Heart left ventricle (tissue), 16 donors: ENCODE data around the gene KCNK7. TPM values are rescaled to one million over a fixed set of nuclear protein-coding genes. Genes with fewer than 3 reads are reported as not detected.
A peak's percentile ranks its signal among the peaks of the same experiment; 100 is the strongest.

Source experiments
- ATAC-seq, 4 donors: fragments of 200-7000 bp; cut with Tn5 transposase; one replicate each; pipeline ENCODE4 v1.9.1; 2020 to 2022; ENCODE audit warnings: moderate library complexity in 4 of 4, mild to moderate bottlenecking in 3 of 4, moderate number of reproducible peaks in 1 of 4
- DNase-seq, 5 donors: peaks; one replicate each; pipeline ENCODE4 v3.0.0-alpha.2; 2020
- H3K27ac ChIP-seq, 12 donors: fragments of 200-600 bp; sonication (generic) in 4 of 12; one replicate each; pipeline versions ENCODE4 v1.5.0 to v1.8.0; 2016 to 2022; ENCODE audit warnings: mild to moderate bottlenecking in 2 of 12
- H3K27me3 ChIP-seq, 9 donors: fragments of 200-600 bp; sonication (generic) in 2 of 9; one replicate each; pipeline versions ENCODE4 v1.5.1 to v1.8.0; 2016 to 2022; ENCODE audit warnings: mild to moderate bottlenecking in 3 of 9
- H3K36me3 ChIP-seq, 9 donors: fragments of 200-600 bp; sonication (generic) in 2 of 9; one replicate each; pipeline versions ENCODE4 v1.5.0 to v1.8.0; 2018 to 2022; ENCODE audit warnings: mild to moderate bottlenecking in 2 of 9
- H3K4me1 ChIP-seq, 12 donors: fragments of 200-600 bp; sonication (generic) in 4 of 12; one replicate each; pipeline versions ENCODE4 v1.5.0 to v1.8.0; 2016 to 2022; ENCODE audit warnings: mild to moderate bottlenecking in 3 of 12
- H3K4me3 ChIP-seq, 12 donors: fragments of 200-600 bp; sonication (generic) in 4 of 12; one replicate each; pipeline versions ENCODE4 v1.5.0 to v1.8.0; 2017 to 2022; ENCODE audit warnings: mild to moderate bottlenecking in 9 of 12, moderate library complexity in 4 of 12
- H3K9me3 ChIP-seq, 12 donors: fragments of 200-600 bp; sonication (generic) in 4 of 12; one replicate each; pipeline versions ENCODE4 v1.5.0 to v1.8.0; 2016 to 2022; ENCODE audit warnings: mild to moderate bottlenecking in 1 of 12
- CTCF ChIP-seq, 12 donors: fragments of 200-600 bp; sonication (generic) in 4 of 12; IDR thresholded peaks; one replicate each; pipeline versions ENCODE4 v1.5.0 to v1.8.0; 2018 to 2022; ENCODE audit warnings: antibody characterized with exemption in 12 of 12, mild to moderate bottlenecking in 5 of 12
- POLR2A ChIP-seq, 2 donors: fragments of 450-650 bp; IDR thresholded peaks; one replicate each; pipeline ENCODE4 v1.6.1; 2017; ENCODE audit warnings: antibody characterized with exemption in 2 of 2, mild to moderate bottlenecking in 2 of 2, moderate library complexity in 2 of 2
- WGBS, 4 donors: extraction: QIAGEN DNeasy Blood & Tissue Kit in 2 of 4; methylation state at CpG; one replicate each; pipeline versions ENCODE4 v1.1.5 to v1.1.7; 2013 to 2018; 5-methylcytosine and 5-hydroxymethylcytosine counted together
- intact Hi-C, 10 donors: fragments of 100-400 bp; cut with DNase I; formaldehyde crosslinking; loops; one replicate each; pipeline versions ENCODE4 v1.11.1 to v1.14.2; 2022
- polyA plus RNA-seq, 2 donors: library from polyadenylated mRNA; stranded (reverse); fragments of 200-250 nt; gene quantifications; one replicate each; pipeline ENCODE4 v1.2.3, GENCODE V29; 2013
- total RNA-seq, 9 donors: library from RNA; depleted of rRNA in 2 of 9; stranded (reverse); fragments of >200 nt in 2 of 9; fragmentation: NEBNext Ultra II Directional in 3 of 9; extraction: Animal tissue kit (Norgen Biotek cat#: 25700) in 3 of 9; gene quantifications; one replicate each; pipeline versions ENCODE4 v1.1.0 to v1.2.4, GENCODE V29; 2016 to 2023
- donor health status: ischemic (EF 13 %, LVEDD 7.1; RV severe dilation, severe dysfunction).
- donor health status: healthy with polysubstance abuse.
- donor health status: DM: no; HTN: yes; CAD: no.
- donor health status: DM: no; HTN: no; CAD: no.
- donor health status: ischemic (EF 25% LVEDD 6.9; RV normal size, moderate dysfunction).
- donor health status: ischemic (EF 25% LVEDD 5.7; RV mildly dilated, moderate dysfunction).
- donor health status: healthy.
- donor health status: DM: yes; HTN: yes; CAD: no.
- donor health status: ischemic (EF 35%, LVEDD 5.7; RV mildly dilated, moderate dysfunction).
- donor health status: nonischemic (EF 11% LVEDD 7.7; RV severe dilation, severe dysfunction).
- donor health status: DM: yes; HTN: yes; CAD: no.
- donor health status: PGD.
- donor health status: ischemic (EF 29% LVEDD 5.4; RV normal size, mild dysfunction).
- donor health status: nonischemic (EF 23%, LVEDD 6.1; RV moderate dilation, normal function).

Gene KCNK7
- total and polyA plus RNA-seq, 11 donors: 0.18 to 1.6 (median 0.42) TPM; not detected in 2

GRCh38 chr11:65583589-65583988 lies 12.0 kb downstream of the KCNK7 start:
- 84 to 92% (median 90%) methylated on average over 5 to 10 of the region's 10 CpGs for WGBS, 4 donors
- TF ChIP-seq CTCF (IDR thresholded peaks at IDR 0.05) (no peak), POLR2A (IDR thresholded peaks at IDR 0.05) (no peak)
- Histone ChIP-seq H3K36me3 (peaks cover 0 to 70% (median 50%) of the 10 kb centered on the region in 9 donors), H3K4me3 (no peak overlapping the region), H3K27me3 (no peaks in the 10 kb centered on the region), H3K9me3 (no peaks in the 10 kb centered on the region), H3K4me1 (peaks cover 6 to 44% (median 33%) of the 10 kb centered on the region in 12 donors), H3K27ac (peak overlapping the region in 1 of 12 donors; percentile 24)
- ATAC-seq: no peak
- intact Hi-C loops: no loop called here
- no peak for DNase-seq

GRCh38 chr11:65581928-65582327 lies 13.7 kb downstream of the KCNK7 start:
- Histone ChIP-seq H3K27ac (peak overlapping the region in 2 of 12 donors; percentile 9 to 47), H3K27me3 (no peaks in the 10 kb centered on the region), H3K4me3 (no peak overlapping the region), H3K9me3 (no peaks in the 10 kb centered on the region), H3K36me3 (peaks cover 0 to 74% (median 50%) of the 10 kb centered on the region in 9 donors), H3K4me1 (peaks cover 3 to 44% (median 33%) of the 10 kb centered on the region in 12 donors)
- DNase-seq (no peak), ATAC-seq (no peak)
- WGBS, 4 donors: 76 to 88% (median 85%) methylated on average over 3 of the region's 3 CpGs
- intact Hi-C loops: no loop called here
- no peak for TF ChIP-seq CTCF (IDR thresholded peaks at IDR 0.05)
- TF ChIP-seq POLR2A (IDR thresholded peaks at IDR 0.05): no peak

GRCh38 chr11:65580756-65581155 lies 14.8 kb downstream of the KCNK7 start:
- no peaks in the 10 kb centered on the region for H3K27me3 ChIP-seq
- TF ChIP-seq POLR2A (IDR thresholded peaks at IDR 0.05) (no peak), CTCF (IDR thresholded peaks at IDR 0.05) (no peak)
- no peaks in the 10 kb centered on the region for H3K9me3 ChIP-seq
- H3K4me3 ChIP-seq: no peak overlapping the region
- H3K36me3 ChIP-seq: peaks cover 0 to 67% (median 45%) of the 10 kb centered on the region in 9 donors
- ATAC-seq (no peak), DNase-seq (no peak)
- 89 to 97% (median 94%) methylated on average over 8 of the region's 8 CpGs for WGBS, 4 donors
- peak overlapping the region in 1 of 12 donors; percentile 48 for H3K27ac ChIP-seq
- peaks cover 3 to 45% (median 25%) of the 10 kb centered on the region in 12 donors for H3K4me1 ChIP-seq
- intact Hi-C loops: no loop called here

GRCh38 chr11:65580031-65580692 lies 15.4 kb downstream of the KCNK7 start:
- DNase-seq (no peak), ATAC-seq (no peak)
- Histone ChIP-seq H3K27ac (peak overlapping the region in 1 of 12 donors; percentile 48), H3K4me1 (peaks cover 3 to 45% (median 26%) of the 10 kb centered on the region in 12 donors), H3K4me3 (no peak overlapping the region), H3K36me3 (peaks cover 0 to 67% (median 40%) of the 10 kb centered on the region in 9 donors), H3K9me3 (no peaks in the 10 kb centered on the region), H3K27me3 (no peaks in the 10 kb centered on the region)
- intact Hi-C loops: no loop called here
- 92 to 94% (median 93%) methylated on average over 8 to 19 of the region's 19 CpGs for WGBS, 4 donors
- no peak for TF ChIP-seq CTCF (IDR thresholded peaks at IDR 0.05)
- no peak for TF ChIP-seq POLR2A (IDR thresholded peaks at IDR 0.05)
